HG02759 (cell line): Measurements from ENCODE around the gene CAMK2N1.
"Not testable (repeated sequence)": the region's sequence is repeated elsewhere in the genome, so short reads cannot be mapped to it uniquely, and the experiment has no call there.

Experiments
- ATAC-seq: cut with Tn5 transposase; IDR thresholded peaks from one replicate; pipeline ENCODE4 v1.9.1; 2021; ENCODE audit warnings: mild to moderate bottlenecking, moderate library complexity; ENCODE audit not compliant: unreplicated experiment

Gene CAMK2N1

DNA sequence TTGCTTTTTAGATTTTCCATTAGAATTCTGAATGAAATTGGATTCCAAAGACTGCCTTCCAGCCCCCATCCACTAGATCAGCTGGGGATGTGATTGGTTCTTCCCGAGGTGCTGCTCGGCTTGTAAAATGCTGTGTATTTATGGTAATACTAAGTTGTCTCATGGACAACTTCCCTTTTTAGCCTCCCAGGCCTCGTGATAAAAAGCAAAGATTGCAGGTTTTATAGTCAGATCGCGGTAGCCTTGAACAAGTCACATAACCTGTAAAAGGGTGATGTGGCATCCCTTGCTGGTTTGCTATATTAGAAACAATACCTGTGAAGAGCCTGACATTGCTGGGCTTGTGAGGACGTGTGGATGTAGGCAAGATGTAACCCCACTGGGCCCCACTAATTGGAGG lies 11.5 kb upstream of the CAMK2N1 start:
- ATAC-seq = no peak

DNA sequence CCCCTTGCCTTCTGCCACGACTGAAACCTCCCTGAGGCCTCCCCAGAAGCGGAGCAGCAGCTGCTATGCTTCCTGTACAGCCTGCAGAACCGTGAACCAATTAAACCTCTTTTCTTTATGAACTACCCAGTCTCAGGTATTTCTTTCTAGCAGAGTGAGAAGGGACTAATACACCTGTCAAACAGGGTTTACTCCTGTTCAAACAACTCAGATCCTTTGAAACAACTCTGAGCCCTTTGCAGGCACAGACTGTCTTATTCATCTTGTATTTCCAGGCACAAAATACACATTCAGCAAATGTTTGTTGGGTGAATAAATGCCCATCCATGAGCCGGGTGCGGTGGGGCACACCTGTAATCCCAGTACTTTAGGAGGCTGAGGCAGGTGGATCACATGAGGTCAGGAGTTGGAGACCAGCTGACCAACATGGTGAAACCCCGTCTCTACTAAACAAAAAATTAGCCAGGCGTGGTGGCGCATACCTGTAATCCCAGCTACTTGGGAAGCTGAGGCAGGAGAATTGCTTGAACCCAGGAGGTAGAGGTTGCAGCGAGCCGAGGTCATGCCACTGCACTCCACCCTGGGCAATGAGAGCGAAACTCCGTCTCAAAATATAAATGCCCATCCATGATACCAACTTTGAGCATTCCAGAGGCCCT lies 10.8 kb upstream of the CAMK2N1 start:
- not testable (repeated sequence) for ATAC-seq

DNA sequence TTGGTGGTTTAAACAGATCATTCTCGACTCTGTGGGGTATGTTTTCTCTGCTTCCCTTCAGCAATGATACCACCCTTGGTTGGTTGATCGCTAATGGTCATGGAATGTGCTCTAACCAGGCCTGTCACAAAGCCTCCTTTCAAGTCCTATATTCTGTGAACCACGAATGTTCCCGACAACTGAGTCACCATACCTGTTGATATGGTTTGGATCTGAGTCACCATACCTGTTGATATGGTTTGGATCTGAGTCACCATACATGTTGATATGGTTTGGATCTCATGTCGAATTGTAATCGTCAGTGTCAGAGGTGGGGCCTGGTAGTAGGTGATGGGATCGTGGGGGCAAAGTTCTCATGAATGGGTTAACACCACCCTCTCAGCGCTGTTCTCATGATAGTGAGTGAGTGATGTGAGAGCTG lies 10.2 kb upstream of the CAMK2N1 start:
- ATAC-seq = no peak

DNA sequence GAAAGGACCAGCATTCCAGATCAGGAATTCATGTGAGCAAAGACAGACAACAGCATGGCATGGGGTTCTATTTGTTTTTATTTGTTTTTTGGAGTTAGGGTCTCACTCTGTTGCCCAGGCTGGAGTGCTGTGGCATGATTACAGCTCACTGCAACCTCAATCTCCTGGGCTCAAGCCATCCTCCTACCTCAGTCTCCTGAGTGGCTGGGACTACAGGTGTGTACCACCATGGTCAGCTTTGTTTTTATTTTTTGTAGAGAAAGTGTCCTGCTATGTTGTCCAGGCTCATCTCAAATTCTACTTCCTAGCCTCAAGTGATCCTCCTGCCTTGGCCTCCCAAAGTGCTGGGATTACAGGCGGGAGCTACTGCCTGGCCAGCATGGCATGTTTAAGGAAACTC lies 9.7 kb upstream of the CAMK2N1 start:
- ATAC-seq = no peak

DNA sequence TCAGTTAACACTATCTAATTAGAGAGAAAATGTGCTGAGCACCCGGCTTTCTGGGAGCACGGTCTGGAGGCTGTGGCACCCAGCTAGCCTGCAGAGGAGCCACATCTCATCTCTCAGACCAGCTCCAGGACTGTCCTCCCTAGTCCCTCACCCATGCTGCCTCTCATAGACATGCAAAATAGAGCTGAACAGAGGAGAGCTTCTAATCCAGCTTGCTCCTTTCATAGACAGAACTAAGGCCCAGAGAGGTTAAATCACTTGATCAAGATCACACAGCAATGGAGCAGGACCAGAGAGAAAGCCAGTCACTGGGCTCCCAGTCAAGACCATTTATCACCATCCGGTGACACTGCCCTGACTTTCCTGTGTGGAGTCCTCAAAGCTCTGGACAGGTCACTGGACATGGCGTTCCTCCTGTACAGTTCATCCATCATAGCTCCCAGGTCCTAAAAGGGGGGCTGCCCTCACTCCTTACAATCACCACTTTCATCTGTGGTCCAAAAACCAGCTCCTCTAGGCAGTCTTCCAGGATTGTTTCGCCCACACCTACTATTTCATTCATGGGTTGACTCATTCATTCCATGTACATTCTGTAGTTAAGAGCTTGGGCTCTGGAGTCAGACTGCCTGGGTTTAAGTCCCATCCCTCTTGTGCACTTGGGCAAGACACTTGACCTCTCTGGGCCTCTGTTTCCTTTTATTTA lies 8.8 kb upstream of the CAMK2N1 start:
- no peak for ATAC-seq

DNA sequence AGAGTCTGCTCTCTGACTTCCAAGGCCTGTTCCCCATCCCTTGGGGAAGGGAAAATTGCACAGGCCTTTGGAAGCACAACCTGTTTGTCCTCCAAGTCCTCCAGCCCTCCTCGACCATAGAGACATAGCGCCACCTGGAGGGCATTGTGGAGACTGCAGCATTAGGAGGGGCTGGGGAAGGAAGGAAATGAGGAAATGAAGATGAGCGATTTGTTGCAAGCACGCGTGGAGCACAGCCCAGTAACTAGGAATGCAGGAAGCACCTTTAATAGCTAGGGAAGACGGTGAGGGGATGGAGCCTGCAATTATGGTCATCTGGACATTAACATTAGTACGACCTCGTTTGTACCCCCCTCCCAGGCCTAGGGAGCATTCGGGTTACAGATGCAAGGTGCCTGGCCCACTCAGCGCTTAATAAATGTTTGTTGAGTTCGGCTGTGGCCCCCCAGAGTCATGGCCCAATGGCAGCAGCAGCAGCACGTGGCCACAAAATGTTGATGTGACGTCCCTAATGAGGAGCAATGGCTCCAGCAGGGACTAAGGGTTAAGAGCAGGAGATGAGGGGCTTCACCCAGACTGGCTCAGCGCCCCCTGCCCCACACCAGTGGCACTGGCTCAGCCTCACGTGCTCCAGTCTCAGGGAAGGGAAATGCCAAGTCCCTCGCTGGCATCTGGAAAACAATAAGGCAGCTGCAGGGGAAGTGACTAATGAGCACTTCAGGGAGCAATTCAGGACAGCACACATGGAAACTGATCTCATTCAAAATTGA lies 8.0 kb upstream of the CAMK2N1 start:
- ATAC-seq = no peak

DNA sequence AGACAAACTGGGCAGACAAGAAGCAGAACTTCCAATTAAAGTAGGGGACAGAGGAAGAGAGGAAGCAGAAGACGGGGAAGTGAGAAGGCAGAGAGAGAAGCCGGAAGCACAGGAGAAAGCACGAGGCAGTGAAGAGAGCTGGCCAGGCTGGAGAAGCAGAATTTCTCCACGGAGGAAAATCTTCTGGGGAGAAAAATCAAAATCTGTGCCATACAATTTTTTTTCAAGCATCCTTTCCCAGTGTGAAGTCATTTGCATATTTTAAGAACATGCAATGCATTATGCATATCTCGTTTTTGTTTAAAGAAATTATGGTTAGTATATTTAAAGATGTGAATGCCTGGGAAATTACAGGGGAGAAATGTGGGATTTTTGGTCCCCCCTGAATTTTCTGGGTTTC lies 7.3 kb upstream of the CAMK2N1 start:
- no peak for ATAC-seq

DNA sequence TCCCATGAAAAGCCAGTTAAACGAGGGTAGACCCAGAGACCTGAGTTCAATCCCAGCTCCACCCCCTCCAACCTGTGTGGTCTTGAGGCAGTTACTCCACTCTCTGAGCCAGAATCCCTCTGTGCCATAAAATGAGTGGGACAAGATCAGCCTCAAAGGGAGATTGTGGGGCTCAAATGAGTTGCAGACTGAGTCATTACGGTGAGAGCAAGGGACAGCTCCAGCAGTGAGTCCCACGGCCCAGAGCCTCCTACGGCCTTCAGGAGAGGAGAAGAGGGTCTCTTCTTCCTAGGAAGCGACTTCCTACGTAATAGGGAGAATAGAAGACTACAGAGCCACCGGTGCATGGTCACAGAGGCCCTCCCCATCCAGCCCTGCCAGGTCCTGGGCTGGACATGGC lies 6.7 kb upstream of the CAMK2N1 start:
- ATAC-seq = no peak

DNA sequence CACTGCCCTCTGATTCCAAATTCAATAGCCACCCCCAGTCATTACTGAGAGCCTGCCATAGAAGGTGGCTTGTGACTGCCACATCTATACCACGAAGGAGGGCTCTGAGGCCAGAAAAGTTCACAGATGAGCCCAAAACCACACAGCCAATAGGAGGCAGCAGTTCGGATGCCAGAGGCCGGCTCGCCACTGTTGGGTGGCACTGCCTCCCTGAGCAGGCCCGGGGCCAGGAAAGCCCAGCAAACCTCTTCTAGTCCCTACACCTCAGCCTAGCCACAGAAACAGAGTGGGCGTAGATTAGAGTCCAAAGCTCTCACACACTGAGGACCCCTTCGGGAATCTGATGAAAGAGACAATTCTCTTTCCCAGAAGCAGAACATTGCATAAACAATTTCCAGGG lies 5.9 kb upstream of the CAMK2N1 start:
- ATAC-seq = no peak

DNA sequence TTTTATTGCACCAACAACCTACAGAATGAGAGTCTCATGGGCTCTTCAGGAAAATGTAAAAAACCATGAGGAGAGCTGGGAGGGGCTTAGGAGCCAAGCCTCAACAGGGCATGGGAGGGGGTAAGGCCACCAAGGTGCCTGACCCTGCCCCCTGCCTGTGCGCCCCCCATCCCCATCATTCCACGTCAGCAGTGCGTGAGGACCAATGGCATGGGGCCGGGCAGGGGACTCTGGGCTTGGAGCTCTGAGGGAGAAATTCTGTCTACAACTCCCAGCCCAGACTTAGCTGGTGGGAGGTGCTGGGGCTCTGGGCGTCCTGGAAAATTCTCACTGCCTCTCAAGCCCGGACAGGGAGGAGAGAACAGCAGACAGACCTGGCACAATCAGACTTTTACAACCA lies 5.2 kb upstream of the CAMK2N1 start:
- no peak for ATAC-seq

DNA sequence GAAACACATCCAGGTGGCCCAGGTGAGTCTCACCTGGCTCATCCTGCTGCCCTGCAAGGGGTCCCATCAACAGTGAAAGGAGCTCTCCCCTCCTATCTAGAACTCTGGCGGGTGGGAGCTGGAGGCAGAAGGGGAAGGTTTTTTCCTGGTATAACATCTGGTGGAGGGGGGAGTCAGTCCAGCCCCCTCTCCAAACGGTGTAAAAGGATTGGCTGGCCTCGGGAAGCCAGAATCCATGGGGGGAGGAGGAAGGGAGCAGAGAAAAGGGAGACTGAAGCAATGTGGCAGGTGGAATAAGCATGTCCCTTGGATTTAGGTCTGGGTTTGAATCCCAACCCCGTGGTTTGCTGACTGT lies 1.2 kb upstream of the CAMK2N1 start:
- no peak for ATAC-seq

DNA sequence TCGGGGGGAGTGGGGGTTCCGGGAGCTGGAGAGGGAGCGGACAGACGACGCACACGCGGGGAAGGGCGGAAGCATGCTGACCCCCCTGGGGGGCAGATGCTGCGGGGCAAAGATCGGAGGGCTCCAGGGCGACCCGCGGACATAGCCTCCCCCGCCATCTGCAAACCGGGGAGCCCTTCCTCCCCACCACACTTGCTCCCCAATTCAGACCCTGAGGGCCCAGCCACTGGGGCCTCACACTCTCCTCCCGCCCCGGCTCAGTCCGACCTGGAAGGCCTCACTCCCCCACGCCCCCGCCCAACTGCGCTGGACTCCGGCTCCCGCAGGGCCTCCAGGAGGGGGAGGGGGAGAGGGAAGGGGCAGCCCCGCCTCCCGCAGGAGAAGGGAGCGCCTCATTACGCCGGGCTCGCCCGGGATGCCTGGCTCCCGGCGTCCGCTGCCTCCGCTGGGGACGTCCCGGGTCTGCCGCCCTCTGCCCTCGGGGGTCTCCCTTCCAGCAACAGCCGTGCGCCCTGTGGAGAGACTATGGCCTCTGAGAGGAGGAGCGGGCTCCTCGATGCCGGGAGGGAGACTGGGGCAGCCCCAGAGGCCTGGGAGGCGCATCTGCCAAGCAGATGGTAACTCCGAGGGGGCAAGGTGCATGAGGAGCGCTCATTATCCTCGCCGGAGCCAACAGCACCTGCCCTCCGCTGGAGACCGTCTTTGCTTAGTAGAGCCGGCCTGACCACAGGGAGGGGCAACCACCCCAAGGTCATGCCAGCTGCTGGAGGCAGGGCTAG lies 636 bp upstream of the CAMK2N1 start:
- ATAC-seq = no peak

DNA sequence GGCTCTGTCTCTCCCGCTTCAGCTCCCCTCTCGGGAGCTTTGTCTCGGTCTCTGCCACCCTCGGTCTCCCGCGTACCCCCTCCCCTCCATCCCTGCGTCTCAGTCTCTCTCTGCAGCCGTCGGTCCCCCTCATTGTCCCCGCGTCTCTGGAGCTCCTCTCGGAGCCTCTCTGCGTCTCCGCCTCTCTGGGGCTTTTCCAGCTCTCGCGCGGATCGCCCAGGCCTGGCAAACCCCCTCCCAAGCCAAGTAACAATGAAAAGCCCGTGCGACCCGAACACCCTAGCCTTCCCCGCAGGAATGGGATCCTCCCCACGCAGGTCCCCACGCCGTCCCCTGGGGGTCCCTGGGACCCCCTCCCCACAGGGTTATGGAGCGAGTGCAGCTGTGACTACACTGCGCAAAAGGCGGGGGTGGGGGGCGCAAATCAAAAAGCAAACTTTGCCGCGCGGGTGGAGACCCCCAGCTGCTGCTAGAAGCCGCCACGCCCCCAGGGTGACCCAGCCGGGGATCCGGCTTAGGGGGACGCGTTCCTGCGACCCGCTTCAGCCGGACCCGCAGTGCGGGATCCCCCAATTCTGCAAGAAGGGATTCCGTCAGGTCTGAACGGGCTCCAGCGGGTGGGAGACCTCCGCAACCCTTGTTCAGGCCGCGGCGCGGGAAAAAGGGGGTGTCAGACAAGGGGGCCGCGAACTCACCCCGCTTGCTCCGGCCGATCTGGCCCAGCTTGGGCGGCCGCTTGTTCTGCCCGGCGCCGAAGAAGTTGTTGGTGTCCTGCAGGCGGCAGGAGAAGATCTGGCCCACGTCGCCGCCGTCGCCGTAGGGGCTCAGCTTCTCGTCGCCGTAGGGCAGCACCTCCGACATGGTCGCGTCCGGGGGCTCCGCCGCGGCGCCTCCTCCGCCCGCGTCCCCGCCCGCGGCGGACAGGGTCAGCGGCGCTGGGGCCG lies 1.2 kb downstream of the CAMK2N1 start:
- ATAC-seq = no peak

DNA sequence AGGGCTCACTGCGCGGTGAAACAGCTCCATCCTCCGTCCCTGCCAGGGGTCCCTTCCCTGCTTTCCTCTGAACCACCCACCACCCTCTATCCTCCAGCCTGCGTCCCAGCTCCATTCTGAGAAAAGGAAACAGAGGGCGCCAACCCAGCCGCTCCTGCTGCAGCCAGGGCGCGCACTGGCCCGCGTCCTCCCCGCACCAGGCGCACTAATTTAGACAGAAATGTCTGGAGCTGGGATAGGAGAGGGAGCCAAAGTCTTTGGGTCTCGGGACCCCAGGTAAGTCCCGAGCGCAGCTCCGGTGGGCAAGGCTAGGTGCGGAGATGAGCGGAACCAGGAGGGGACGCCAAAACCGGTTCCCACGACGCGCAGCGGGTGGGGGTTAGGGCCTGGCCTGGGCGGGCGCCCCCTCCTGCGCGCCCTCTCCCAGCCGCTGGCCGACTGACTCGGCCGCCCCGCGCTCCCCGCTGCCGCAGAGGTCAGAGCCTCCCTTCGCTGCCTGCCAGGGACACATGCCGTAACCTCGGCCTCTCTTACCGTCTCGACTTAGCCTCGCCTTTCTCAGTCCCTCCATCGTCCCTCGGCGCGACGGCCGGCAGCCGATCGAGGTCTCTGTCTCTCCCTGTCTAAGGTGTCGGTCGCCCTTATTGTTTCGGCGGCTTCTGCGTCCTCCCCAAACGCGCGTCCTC lies 2.0 kb downstream of the CAMK2N1 start:
- no peak for ATAC-seq

DNA sequence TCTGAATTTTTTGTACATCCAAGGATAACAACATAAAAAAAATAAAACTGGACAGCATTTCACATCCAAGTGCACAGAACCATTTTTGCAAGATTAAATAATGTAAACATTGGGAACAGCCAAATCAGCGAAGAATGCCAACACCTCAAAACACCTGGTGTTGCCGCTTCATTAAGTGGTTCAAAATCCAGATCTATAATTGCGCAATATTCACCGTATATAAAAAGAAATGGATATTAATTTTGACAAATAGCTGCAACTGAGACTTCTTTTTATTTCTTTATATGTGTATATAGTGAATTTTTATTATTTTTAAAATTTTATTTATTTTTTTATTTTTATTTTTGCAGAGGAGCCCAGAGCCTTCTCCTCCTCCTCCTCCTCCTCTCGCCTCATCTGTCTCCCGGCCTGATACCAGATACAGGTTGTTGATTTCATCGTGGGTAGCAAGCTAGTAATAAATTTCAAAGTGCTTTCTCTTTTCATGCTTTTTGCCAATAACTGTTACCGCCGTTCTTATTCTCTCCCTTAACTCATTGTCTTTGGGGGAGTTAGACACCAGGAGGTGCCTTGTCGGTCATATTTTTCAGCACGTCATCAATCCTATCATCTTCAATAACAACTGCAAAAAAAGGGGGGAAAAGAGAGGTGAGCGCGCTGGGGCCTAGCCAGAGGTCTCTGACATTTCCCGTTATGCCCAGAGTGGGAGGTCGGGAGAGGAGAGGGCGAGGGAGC lies 2.7 kb downstream of the CAMK2N1 start:
- no peak for ATAC-seq

DNA sequence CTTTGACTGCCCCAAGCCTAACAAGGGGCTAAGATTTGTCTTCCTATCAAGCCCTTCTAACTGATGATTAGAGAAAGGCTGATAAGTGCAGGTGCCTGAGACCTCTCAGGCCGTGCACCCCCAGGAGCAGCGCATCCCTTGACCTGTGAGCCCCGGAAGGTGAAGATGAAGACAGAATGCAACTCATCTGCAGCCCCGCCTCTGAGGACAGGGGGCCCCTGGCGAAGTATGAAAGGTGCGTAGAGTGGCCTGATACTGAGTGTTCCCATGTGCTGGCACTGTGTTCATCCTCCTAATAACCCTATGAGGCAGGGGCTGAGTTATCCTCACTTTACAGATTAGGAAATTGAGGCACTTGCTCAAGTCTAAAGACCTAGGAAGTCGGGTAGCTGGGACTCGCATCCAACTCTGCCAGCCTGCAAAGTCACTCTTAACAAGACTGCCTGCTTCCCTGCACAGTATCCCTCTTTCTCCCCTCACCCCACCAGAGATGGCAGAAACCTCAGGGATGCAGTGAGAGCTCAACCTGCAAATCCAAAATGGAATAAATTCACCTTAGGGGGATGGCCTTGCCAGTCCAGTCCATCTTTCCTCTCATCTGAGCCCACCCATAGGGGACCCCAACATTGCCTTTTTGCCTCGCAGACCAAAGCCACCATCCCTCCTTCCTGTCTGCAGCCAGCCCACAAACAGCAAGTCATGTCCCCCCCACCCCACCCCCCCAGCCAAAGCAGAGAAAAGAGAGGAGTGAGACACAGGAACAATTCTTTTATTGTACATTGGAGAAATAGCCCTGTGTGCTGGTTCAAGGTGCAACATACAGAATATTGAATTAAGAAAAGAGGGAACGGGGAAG lies 4.1 kb downstream of the CAMK2N1 start:
- ATAC-seq = no peak

DNA sequence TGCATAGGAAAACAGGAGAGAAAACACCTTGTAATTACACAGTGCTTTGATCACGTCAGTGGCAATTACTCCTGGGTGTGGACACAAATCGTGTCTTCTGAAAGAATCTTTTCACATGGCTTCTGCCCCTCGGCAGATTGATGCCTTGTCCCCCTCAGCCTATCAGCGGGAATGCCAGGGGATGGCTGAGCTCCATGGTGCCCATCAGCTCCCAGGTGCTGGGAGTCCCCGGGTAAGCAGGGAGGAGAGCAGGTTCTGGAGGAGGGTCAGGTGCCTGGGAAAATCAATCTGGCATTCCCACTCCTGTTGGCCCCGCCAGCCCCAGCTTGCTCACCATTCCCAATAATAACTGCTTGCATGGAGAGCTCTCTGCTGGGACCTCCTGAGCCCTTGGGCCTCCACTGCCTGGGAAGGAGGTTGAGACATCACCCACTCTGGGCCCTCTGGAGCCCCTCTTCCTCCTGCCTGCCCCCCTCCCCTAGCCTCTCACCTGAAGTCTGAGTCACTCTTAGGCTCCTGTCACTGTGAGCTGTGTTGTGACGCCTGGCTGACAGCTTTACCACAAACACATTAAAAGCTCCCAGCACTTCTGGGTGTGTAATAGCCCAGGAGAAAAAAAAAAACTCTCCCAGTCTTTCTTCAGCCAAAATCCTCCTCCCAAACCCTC lies 4.9 kb downstream of the CAMK2N1 start:
- ATAC-seq = no peak
